ENCODE data around the gene FAM83C. TPM values are rescaled to one million over a fixed set of nuclear protein-coding genes. Genes with fewer than 3 reads are reported as not detected.

The FAM83C gene
- total RNA-seq, 1 experiment from 2014 or later: not detected

GRCh38 chr20:35279040-35279439 is 13.2 kb downstream of the FAM83C start:
- no peak overlapping the region for H3K4me3 Mint-ChIP-seq
- TF ChIP-seq TEAD4 (CRISPR knock-in tag; IDR thresholded peaks at IDR 0.05) (no peak), ZNF121 (CRISPR knock-in tag; IDR thresholded peaks at IDR 0.05) (no peak), FOXP1 (CRISPR knock-in tag; IDR thresholded peaks at IDR 0.05; ENCODE audit: borderline replicate concordance) (no peak), PREB (CRISPR knock-in tag; IDR thresholded peaks at IDR 0.05; ENCODE audit: borderline replicate concordance) (no peak), SP1 (CRISPR knock-in tag; conservative IDR thresholded peaks at IDR 0.05) (no peak), ZNF396 (CRISPR knock-in tag; IDR thresholded peaks at IDR 0.05; ENCODE audit: borderline replicate concordance) (no peak), GABPB1 (CRISPR knock-in tag; IDR thresholded peaks at IDR 0.05) (no peak), USF1 (CRISPR knock-in tag; IDR thresholded peaks at IDR 0.05) (no peak), E2F4 (CRISPR knock-in tag; IDR thresholded peaks at IDR 0.05; ENCODE audit: borderline replicate concordance, low read depth) (no peak), KAT7 (CRISPR knock-in tag; IDR thresholded peaks at IDR 0.05; ENCODE audit: borderline replicate concordance) (no peak), IRF2 (CRISPR knock-in tag; IDR thresholded peaks at IDR 0.05; ENCODE audit: borderline replicate concordance, low read depth) (no peak), OVOL2 (CRISPR knock-in tag; IDR thresholded peaks at IDR 0.05; ENCODE audit: borderline replicate concordance) (no peak)
- TF ChIP-seq, protein P1, sequence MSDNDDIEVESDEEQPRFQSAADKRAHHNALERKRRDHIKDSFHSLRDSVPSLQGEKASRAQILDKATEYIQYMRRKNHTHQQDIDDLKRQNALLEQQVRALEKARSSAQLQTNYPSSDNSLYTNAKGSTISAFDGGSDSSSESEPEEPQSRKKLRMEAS (CRISPR knock-in tag; IDR thresholded peaks at IDR 0.05): no peak
- TF ChIP-seq, protein P2, sequence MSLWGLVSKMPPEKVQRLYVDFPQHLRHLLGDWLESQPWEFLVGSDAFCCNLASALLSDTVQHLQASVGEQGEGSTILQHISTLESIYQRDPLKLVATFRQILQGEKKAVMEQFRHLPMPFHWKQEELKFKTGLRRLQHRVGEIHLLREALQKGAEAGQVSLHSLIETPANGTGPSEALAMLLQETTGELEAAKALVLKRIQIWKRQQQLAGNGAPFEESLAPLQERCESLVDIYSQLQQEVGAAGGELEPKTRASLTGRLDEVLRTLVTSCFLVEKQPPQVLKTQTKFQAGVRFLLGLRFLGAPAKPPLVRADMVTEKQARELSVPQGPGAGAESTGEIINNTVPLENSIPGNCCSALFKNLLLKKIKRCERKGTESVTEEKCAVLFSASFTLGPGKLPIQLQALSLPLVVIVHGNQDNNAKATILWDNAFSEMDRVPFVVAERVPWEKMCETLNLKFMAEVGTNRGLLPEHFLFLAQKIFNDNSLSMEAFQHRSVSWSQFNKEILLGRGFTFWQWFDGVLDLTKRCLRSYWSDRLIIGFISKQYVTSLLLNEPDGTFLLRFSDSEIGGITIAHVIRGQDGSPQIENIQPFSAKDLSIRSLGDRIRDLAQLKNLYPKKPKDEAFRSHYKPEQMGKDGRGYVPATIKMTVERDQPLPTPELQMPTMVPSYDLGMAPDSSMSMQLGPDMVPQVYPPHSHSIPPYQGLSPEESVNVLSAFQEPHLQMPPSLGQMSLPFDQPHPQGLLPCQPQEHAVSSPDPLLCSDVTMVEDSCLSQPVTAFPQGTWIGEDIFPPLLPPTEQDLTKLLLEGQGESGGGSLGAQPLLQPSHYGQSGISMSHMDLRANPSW (CRISPR knock-in tag; conservative IDR thresholded peaks at IDR 0.05; ENCODE audit: low read depth): no peak
- H3K27ac Mint-ChIP-seq: peak overlapping the region; percentile 41; the same call in 1 of the 2 replicates
- no peaks in the 10 kb centered on the region for H3K9me3 Mint-ChIP-seq
- POLR2A ChIA-PET: no interaction called here
- ATAC-seq (no peak), DNase-seq (ENCODE audit: low spot score) (no peak)
- H3K36me3 Mint-ChIP-seq: peaks cover 36% of the 10 kb centered on the region
- peaks cover 24% of the 10 kb centered on the region for H3K4me1 Mint-ChIP-seq
- CTCF ChIA-PET: interaction anchor here (0.6 kb wide), 1 partner anchor 379 kb away, joined by 4 read pairs; no protein-coding TSS in a partner anchor
- H3K27me3 Mint-ChIP-seq (ENCODE audit: low read depth): no peaks in the 10 kb centered on the region

DNA sequence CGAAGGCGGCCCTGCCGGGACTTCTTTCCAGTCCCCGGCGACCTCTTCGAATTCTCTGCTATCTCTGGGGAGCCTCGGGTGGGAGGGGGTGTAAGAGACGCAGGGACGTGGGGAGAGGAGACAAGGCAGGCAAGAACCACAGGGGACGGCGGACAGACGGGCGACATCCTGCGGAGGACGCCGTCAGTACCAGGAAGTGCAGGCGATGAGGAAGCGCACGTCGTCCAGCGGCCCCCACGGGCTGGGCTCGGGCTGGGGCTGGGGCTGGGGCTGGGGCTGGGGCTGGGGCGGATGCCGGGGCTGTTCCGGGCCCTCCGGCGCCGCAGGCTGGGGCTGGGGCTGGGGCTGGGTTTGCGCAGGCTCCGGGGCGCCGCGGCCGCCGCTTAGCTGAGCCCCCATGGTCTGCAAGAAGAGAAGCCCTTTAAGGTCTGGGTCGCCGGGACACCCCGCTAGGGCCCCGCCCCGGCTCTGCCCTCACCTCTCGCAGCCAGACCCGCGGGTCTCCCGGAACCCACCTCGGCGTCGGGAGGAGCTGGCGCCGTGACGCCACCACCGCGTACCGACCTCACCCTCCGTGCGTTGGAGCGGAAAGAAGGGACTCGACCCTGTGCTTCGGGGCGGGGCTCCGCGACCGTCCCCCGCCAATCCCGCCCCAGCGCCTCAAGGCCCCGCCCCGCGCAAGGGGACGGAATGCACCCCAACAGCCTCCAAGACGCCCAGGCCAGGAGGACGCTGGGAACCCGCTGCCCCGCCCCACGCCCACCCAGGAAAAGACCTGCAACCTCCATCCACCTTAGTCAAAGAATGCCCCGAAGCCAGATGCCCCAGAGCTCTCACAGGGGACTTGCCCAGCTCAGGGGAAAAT is 14.5 kb downstream of the FAM83C start, which contains the start of gene MMP24OS:
Gene MMP24OS, minus strand, starts transcription at position 592 of the 865 bp plus-strand sequence. Its CDS starts 193 bp downstream, at position 399.
- CTCF ChIA-PET: interaction anchor here (0.6 to 2.4 kb wide), 10 partner anchors 9 to 402 kb away, joined by 3 to 27 read pairs (median 6); partner anchors contain the start of genes ACSS2, EDEM2 and MYH7B
- H3K4me1 Mint-ChIP-seq: peaks cover 25% of the 10 kb centered on the region
- H3K27me3 Mint-ChIP-seq (ENCODE audit: low read depth): no peaks in the 10 kb centered on the region
- DNase-seq (ENCODE audit: low spot score): peak; percentile 92
- H3K27ac Mint-ChIP-seq: peak within 1 kb of the TSS; percentile 97
- POLR2A ChIA-PET: interaction anchor here (0.6 to 2.0 kb wide), 4 partner anchors 9 to 182 kb away, joined by 3 to 11 read pairs (median 4); partner anchors contain the start of gene EDEM2
- peak; percentile 88 for ATAC-seq
- H3K9me3 Mint-ChIP-seq: no peaks in the 10 kb centered on the region
- H3K4me3 Mint-ChIP-seq: peak within 1 kb of the TSS; percentile 96
- peaks cover 36% of the 10 kb centered on the region for H3K36me3 Mint-ChIP-seq
- TF ChIP-seq, protein P3, sequence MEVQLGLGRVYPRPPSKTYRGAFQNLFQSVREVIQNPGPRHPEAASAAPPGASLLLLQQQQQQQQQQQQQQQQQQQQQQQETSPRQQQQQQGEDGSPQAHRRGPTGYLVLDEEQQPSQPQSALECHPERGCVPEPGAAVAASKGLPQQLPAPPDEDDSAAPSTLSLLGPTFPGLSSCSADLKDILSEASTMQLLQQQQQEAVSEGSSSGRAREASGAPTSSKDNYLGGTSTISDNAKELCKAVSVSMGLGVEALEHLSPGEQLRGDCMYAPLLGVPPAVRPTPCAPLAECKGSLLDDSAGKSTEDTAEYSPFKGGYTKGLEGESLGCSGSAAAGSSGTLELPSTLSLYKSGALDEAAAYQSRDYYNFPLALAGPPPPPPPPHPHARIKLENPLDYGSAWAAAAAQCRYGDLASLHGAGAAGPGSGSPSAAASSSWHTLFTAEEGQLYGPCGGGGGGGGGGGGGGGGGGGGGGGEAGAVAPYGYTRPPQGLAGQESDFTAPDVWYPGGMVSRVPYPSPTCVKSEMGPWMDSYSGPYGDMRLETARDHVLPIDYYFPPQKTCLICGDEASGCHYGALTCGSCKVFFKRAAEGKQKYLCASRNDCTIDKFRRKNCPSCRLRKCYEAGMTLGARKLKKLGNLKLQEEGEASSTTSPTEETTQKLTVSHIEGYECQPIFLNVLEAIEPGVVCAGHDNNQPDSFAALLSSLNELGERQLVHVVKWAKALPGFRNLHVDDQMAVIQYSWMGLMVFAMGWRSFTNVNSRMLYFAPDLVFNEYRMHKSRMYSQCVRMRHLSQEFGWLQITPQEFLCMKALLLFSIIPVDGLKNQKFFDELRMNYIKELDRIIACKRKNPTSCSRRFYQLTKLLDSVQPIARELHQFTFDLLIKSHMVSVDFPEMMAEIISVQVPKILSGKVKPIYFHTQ (CRISPR knock-in tag; IDR thresholded peaks at IDR 0.05): no peak
- TF ChIP-seq, protein P4, sequence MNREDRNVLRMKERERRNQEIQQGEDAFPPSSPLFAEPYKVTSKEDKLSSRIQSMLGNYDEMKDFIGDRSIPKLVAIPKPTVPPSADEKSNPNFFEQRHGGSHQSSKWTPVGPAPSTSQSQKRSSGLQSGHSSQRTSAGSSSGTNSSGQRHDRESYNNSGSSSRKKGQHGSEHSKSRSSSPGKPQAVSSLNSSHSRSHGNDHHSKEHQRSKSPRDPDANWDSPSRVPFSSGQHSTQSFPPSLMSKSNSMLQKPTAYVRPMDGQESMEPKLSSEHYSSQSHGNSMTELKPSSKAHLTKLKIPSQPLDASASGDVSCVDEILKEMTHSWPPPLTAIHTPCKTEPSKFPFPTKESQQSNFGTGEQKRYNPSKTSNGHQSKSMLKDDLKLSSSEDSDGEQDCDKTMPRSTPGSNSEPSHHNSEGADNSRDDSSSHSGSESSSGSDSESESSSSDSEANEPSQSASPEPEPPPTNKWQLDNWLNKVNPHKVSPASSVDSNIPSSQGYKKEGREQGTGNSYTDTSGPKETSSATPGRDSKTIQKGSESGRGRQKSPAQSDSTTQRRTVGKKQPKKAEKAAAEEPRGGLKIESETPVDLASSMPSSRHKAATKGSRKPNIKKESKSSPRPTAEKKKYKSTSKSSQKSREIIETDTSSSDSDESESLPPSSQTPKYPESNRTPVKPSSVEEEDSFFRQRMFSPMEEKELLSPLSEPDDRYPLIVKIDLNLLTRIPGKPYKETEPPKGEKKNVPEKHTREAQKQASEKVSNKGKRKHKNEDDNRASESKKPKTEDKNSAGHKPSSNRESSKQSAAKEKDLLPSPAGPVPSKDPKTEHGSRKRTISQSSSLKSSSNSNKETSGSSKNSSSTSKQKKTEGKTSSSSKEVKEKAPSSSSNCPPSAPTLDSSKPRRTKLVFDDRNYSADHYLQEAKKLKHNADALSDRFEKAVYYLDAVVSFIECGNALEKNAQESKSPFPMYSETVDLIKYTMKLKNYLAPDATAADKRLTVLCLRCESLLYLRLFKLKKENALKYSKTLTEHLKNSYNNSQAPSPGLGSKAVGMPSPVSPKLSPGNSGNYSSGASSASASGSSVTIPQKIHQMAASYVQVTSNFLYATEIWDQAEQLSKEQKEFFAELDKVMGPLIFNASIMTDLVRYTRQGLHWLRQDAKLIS (CRISPR knock-in tag; IDR thresholded peaks at IDR 0.05; ENCODE audit: borderline replicate concordance): no peak
- TF ChIP-seq KAT7 (CRISPR knock-in tag; IDR thresholded peaks at IDR 0.05; ENCODE audit: borderline replicate concordance) (0 out of 2 replicates have a peak, but pooled peaks have one; percentile 3), E2F4 (CRISPR knock-in tag; IDR thresholded peaks at IDR 0.05; ENCODE audit: borderline replicate concordance, low read depth) (peak; percentile 58; the same call in 1 of the 2 replicates), ZNF232 (CRISPR knock-in tag; IDR thresholded peaks at IDR 0.05) (no peak), OVOL2 (CRISPR knock-in tag; IDR thresholded peaks at IDR 0.05; ENCODE audit: borderline replicate concordance) (no peak)
